ENCODE data around the gene RNF114. TPM values are rescaled to one million over a fixed set of nuclear protein-coding genes. Genes with fewer than 3 reads are reported as not detected.
A peak's percentile ranks its signal among the peaks of the same experiment; 100 is the strongest.

The RNF114 gene
- total and polyA plus RNA-seq, 7 donors: 59.5 to 151 (median 121) TPM

- H3K27ac ChIP-seq: no peak overlapping the region
- H3K4me1 ChIP-seq: peaks cover 3 to 32% (median 27%) of the 10 kb centered on the region in 4 donors
- no peak for DNase-seq
- H3K36me3 ChIP-seq: no peaks in the 10 kb centered on the region
- H3K27me3 ChIP-seq: no peaks in the 10 kb centered on the region
- H3K4me3 ChIP-seq: peak overlapping the region in 3 of 4 donors; percentile 20 to 39 (median 38)
- H3K9me3 ChIP-seq: no peaks in the 10 kb centered on the region
- TF ChIP-seq CTCF (IDR thresholded peaks at IDR 0.05): peak; percentile 98 to 100 (median 98)
- TF ChIP-seq EP300 (IDR thresholded peaks at IDR 0.05): no peak
- 18 to 23% methylated on average over 37 of the region's 37 CpGs for WGBS, 2 donors
- intact Hi-C loops (cut with DNase I): loop anchor here (1.0 kb wide), 1 partner anchor 92 kb away; no protein-coding TSS in a partner anchor
Measured at GRCh38 chr20:49979030-49979832, 43.0 kb downstream of the RNF114 start.

GRCh38 chr20:49980140-49981008 lies 44.2 kb downstream of the RNF114 start:
- no peak for DNase-seq
- no peak overlapping the region for H3K4me3 ChIP-seq
- intact Hi-C loops (cut with DNase I): loop anchor here (5.0 kb wide), 1 partner anchor 187 kb away; no protein-coding TSS in a partner anchor
- H3K27me3 ChIP-seq: no peaks in the 10 kb centered on the region
- H3K27ac ChIP-seq: no peak overlapping the region
- WGBS, 2 donors: 71 to 83% methylated on average over 11 of the region's 11 CpGs
- no peaks in the 10 kb centered on the region for H3K9me3 ChIP-seq
- peaks cover 3 to 43% (median 39%) of the 10 kb centered on the region in 4 donors for H3K4me1 ChIP-seq
- no peaks in the 10 kb centered on the region for H3K36me3 ChIP-seq
- TF ChIP-seq POLR2AphosphoS5 (IDR thresholded peaks at IDR 0.05) (no peak), EP300 (IDR thresholded peaks at IDR 0.05) (no peak), POLR2A (IDR thresholded peaks at IDR 0.05) (no peak), CTCF (IDR thresholded peaks at IDR 0.05) (no peak)

- H3K9me3 ChIP-seq: no peaks in the 10 kb centered on the region
- peak overlapping the region in 1 of 4 donors; percentile 71 for H3K27ac ChIP-seq
- TF ChIP-seq POLR2AphosphoS5 (IDR thresholded peaks at IDR 0.05): no peak
- no peak for TF ChIP-seq EP300 (IDR thresholded peaks at IDR 0.05)
- TF ChIP-seq POLR2A (IDR thresholded peaks at IDR 0.05): no peak
- no peak for TF ChIP-seq CTCF (IDR thresholded peaks at IDR 0.05)
- no peak overlapping the region for H3K4me3 ChIP-seq
- H3K4me1 ChIP-seq: peaks cover 3 to 53% (median 48%) of the 10 kb centered on the region in 4 donors
- H3K36me3 ChIP-seq: no peaks in the 10 kb centered on the region
- intact Hi-C loops (cut with DNase I): loop anchor here (5.0 kb wide), 1 partner anchor 186 kb away; no protein-coding TSS in a partner anchor
- no peak for DNase-seq
- WGBS, 2 donors: 37 to 79% methylated on average over 23 of the region's 23 CpGs
- no peaks in the 10 kb centered on the region for H3K27me3 ChIP-seq
Measured at GRCh38 chr20:49981218-49982071, 45.2 kb downstream of the RNF114 start.

- Histone ChIP-seq H3K27me3 (no peaks in the 10 kb centered on the region), H3K4me1 (peaks cover 3 to 57% (median 53%) of the 10 kb centered on the region in 4 donors), H3K4me3 (peak overlapping the region in 1 of 4 donors; percentile 48), H3K9me3 (no peaks in the 10 kb centered on the region), H3K36me3 (no peaks in the 10 kb centered on the region), H3K27ac (peak overlapping the region in 3 of 4 donors; percentile 38 to 78 (median 71))
- DNase-seq: no peak
- TF ChIP-seq EP300 (IDR thresholded peaks at IDR 0.05): no peak
- no peak for TF ChIP-seq CTCF (IDR thresholded peaks at IDR 0.05)
- TF ChIP-seq POLR2AphosphoS5 (IDR thresholded peaks at IDR 0.05): no peak
- no peak for TF ChIP-seq POLR2A (IDR thresholded peaks at IDR 0.05)
- intact Hi-C loops (cut with DNase I): loop anchor here (5.0 kb wide), 1 partner anchor 185 kb away; no protein-coding TSS in a partner anchor
- WGBS, 2 donors: 8 to 21% methylated on average over 12 of the region's 12 CpGs
Measured at GRCh38 chr20:49982072-49982345, 45.8 kb downstream of the RNF114 start.
